Measurements from ENCODE around the gene HCN2.
A peak's percentile ranks its signal among the peaks of the same experiment; 100 is the strongest.

Gene HCN2

DNA sequence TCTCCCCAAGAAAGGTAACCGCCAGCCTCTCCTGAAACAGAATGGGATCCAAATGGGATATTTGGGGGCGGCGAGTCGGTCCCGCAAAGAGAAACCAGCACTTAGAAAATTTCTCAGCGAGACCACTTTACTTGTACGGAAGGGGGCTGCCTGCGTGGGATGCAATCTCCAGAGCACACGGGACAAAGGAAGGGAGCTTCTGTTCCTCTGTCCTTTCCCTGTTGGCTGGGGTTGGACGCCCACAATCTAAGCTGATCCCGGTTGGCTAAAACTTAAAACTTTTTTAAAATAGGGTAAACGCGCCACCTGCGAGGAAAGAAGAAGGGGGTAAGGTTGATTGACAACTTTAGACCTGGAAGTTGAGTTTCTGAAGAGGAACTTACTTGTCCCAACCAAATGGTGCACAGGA lies 18.1 kb upstream of the HCN2 start:
- DNase-seq (ENCODE audit: low read depth in 2 of 2): no peak

DNA sequence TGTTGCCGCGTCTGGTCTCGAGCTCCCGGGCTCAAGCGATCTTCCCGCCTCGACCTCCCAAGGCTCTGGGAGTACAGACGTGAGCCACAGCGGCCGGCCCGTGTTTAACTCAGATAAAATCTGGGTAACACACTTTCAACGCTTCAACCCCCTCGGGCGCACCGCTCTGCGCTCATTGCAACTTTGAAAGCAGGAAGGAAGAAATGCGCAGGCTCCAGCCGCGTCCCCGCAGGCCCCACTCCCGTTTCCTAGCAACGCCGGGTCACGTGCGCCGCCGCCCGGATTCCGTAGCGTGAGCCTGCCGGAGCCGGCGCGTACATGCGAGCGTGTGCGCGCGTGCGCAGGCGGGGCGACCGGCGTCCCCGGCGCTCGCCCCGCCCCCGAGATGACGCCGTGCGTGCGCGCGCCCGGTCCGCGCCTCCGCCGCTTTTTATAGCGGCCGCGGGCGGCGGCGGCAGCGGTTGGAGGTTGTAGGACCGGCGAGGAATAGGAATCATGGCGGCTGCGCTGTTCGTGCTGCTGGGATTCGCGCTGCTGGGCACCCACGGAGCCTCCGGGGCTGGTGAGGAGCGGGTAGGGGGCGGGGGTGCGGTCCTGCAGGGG lies 17.4 kb upstream of the HCN2 start, which contains the start of gene BSG:
Gene BSG (plus strand): TSS at position 457 of the 603 bp plus-strand sequence. CDS start 39 bp downstream, at position 496.
- DNase-seq (ENCODE audit: low read depth in 2 of 2): peak; percentile 94

DNA sequence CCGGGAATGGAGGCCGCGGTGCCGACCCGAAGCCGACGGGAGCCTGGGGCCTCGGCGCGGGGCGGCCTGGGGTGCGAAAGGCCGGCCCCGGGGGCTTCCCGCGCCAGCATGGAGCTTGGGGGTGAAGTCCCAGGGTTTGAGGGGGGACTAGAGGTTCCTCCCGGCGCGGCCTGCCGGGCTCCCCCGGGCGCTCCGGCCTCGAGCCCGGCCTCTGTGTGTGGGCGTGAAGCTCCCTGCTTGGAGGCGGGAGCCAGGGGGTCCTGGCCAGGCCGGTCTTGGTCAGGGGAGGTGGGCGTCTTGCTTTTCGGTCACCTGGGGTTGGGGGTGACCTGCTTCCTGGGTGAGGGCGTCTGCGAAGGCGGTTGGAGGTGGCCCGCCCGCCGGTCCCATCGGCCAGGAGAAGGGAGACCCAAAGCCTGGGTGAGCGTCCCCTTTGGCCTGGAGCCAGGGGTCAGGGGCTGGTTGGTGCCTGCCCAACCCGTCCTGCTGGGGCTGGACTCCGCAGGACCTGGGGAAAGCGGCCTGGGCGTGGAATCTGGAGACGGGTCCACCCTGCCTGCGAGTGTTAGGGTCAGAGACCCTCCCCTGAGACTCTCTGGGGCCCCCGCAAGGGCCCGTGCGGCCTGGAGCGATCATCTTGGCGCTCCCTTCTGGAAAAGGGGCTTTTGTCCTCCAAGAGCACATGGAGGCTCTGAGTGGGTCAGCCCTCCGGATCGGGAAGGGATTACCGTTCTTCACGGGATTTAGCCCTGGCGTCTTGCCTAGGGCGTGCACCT lies 16.8 kb upstream of the HCN2 start:
- DNase-seq (ENCODE audit: low read depth in 2 of 2): no peak

DNA sequence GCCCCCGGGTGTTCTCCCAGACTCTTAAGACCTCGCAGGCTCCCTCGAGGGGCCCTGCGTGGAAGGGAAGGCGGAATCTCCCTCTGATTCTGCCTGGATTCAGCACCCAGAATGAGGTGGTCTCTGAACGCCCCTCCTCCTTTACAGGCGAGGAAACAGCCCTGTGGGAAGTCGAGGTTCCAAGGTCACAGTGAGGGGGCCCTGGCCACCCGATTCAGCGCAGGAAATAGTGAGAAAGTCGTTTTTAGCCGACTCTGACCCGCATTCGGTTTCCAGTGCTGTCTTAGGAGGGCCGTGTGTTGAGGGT lies 16.2 kb upstream of the HCN2 start:
- no peak for DNase-seq (ENCODE audit: low read depth in 2 of 2)

DNA sequence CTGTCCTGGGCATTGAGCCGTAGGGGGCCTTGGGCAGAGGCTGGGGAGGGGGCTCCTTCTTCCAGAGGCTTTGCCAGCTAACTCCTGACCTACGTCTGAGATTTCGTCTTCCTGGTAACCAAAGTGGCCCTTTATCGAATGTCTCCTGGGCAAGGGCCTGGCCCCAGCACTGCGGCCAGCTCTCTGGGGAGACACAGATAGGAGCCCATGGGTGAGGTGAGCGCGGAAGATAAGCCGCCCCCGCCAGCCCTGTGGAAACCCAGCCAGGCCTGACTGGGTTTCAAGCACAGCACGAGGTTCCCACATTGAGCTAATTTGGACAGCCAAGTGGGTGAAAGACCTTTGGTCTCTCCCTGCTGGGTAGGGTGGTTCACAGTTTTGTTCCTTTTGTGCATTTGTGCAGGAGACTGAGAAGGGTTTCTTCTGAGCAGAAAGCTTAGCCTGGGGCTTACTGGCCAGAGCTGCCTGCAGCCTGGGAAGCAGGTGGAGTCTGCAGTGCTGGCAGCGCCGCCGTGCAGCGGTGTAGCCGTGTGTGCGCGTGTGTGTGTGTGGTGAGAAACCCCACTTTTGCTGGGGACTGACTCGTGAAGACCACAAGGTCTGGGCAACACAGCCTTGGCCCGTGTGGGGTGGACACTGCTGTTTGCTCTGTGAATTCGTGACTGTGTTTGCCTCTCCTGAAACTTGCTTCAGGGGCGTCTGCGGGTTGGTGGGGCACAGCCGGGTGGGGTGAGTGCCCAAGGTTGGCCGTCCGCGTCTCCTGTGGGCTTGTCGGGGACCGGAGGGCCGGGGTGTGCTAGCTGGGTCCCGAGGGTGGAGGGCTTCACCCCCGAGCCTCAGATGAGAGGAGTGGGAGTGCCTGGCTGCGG lies 14.8 kb upstream of the HCN2 start:
- DNase-seq (ENCODE audit: low read depth in 2 of 2): no peak

DNA sequence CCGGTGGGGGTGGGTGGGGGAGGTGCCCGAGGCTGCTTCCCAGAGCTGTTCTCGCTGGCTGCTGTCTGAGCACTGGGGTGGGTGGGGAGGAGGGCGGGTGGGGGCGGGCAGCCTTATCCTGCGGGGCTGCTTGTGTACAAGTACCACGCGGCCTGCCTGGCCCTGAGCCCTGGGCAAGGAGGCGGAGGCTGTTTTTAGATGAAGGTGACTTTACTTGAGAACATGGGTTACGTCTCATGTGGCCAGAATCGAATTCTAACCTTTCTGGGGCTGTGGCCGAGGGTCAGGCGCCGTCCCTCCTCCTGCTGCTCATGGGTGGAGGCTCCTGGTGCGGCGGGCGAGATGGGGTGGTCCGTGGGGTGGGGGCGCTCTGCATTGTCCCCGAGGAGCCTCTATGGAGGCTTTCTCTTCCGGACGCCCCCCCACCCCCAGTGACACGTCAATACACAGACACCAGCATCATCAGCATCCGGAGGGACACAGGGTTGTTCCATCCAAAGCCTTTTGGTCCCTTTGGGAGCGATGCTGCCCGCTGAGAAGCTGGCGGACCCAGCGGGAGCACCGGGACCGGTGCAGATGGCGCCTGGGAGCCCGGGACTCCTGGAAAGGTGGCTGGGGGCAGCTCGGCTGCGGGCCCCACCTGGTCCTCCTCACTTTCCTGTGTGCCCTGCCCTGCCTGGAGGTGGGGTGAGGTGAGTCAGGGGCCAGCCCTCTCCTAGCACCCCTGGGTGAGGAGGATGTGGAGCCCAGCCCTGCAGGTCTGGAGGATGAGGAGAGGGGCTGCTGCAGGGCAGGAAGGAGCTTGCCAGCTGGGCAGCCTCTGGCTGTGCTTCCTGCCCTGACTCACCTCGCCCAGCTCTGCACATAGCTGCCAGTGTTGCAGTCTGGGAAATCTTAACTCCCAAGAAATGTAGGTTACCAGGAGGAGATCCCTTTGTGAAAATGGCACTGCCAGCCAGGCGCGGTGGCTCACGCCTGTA lies 13.9 kb upstream of the HCN2 start:
- DNase-seq (ENCODE audit: low read depth in 2 of 2): no peak

DNA sequence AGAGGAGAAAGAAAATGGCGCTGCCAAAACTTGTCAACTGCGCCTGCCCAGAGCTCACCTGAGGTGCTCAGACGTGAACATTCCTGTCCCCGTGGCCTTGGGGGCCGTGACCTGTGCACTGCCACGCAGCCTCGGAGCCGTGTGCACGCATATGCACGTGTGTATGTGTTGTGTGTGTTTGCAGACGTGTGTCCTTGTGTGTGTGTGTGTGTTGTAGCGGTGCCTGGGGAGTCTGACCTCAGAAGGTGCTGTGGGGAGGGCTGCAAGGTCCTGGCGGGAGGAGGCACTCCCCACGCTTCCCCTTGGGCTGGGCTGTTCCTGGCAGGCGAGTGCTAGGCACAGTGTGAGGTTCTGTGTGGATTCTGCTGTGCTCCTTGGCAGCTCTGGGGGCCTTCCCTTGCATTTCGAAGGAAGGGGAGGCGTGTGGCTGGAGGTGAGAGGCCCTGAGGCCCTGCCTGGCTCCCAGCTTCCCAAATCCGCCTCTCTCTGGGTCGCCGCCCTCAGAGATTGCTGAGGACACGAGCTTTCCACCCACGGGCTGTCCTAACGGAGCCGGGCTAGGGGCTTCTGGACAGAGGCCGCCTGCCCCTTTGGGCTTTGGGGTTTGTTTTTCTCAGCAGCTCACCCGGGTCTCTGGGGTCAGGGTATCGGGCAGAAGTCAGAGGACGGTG lies 12.8 kb upstream of the HCN2 start:
- no peak for DNase-seq (ENCODE audit: low read depth in 2 of 2)

DNA sequence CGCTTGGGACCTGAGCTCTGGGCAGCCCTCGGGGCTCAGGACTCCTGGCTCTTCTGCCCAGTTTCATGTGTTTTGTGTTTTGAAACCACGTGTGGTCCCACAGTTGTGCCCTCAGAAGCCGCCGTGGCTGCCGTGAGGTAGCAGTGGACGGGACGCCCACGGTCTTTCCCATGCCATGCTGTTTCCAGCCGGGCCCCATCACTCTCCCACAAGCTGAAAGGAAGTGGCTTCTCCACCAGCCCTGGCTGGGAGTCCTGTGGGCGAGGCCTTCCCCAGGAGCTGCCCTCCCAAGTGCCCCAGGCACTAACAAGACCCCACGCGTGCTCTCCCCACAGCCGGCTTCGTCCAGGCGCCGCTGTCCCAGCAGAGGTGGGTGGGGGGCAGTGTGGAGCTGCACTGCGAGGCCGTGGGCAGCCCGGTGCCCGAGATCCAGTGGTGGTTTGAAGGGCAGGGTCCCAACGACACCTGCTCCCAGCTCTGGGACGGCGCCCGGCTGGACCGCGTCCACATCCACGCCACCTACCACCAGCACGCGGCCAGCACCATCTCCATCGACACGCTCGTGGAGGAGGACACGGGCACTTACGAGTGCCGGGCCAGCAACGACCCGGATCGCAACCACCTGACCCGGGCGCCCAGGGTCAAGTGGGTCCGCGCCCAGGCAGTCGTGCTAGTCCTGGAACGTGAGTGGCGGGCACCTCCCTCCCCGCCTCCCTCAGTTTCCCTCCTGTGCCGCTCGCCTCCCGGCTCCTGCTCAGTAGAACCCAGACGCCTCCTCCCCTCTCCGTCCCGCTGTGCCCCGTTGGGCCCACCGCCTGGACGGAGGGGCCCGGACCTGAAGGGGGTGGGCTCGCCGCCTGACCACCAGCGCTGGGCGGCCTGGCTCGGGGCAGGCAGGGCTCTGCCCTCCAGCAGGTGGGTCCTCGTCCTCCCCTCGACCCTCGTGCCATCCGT lies 12.0 kb upstream of the HCN2 start:
- no peak for DNase-seq (ENCODE audit: low read depth in 2 of 2)

DNA sequence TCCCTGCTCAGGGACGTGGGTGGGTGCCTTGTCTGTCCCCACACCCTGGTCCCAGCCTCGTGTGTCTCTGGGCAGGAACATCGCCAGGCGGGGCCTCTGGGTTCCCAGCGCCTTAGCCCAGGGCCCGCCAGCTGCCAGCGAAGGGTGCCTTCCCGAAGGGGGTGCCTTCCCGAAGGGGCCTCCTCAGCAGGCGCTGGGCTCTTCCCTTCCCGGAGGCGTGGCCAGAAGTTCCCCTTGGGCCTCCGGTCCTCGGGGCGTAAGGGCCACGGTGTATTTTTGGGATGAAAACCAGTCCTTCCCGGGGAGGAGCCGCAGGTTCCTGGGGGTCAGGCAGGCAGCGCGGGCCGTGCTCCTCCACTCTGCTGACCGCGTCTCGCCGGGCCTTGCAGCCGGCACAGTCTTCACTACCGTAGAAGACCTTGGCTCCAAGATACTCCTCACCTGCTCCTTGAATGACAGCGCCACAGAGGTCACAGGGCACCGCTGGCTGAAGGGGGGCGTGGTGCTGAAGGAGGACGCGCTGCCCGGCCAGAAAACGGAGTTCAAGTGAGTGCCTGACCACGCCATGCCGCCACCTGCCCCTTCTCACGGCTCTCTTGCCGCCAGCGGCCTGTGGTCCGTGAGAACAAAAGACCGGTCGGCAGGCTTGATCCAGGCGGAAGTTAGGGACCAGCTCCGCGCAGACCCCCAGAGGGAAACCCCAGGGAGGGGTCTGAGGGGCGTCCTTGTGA lies 10.4 kb upstream of the HCN2 start:
- no peak for DNase-seq (ENCODE audit: low read depth in 2 of 2)

DNA sequence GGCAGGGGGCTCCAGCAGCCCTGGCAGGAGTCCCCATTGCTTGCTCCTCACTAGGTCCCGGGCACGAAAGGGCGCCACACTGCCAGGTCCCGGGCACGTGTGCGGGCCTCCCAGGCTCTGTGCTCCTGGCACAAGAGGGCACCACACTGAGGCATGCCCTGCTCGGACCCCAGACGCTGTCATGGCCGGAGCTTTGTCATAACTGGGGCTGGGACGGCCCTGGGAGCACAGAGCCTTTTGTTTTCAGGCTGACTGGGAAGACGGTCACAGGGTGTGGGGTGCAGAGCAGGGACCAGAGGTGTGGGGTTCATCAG lies 9.9 kb upstream of the HCN2 start:
- no peak for DNase-seq (ENCODE audit: low read depth in 2 of 2)

DNA sequence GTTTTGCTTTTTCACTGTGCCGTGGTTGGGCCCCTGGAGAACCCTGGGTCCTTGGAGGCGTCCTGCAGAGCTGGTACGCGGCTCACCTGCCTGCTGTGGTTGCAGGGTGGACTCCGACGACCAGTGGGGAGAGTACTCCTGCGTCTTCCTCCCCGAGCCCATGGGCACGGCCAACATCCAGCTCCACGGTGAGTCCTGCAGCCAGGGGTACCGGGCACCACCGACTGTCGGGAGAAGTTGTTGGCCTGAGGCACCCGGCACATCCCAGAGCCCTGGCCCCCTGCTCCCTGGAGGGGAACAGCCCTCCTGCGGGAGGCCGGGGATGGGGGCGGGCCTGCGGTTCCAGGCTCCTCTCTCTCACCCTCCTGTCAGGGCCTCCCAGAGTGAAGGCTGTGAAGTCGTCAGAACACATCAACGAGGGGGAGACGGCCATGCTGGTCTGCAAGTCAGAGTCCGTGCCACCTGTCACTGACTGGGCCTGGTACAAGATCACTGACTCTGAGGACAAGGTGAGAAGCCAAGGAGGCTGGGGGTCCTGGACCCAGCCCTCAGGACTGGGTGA lies 9.3 kb upstream of the HCN2 start:
- DNase-seq (ENCODE audit: low read depth in 2 of 2): no peak

DNA sequence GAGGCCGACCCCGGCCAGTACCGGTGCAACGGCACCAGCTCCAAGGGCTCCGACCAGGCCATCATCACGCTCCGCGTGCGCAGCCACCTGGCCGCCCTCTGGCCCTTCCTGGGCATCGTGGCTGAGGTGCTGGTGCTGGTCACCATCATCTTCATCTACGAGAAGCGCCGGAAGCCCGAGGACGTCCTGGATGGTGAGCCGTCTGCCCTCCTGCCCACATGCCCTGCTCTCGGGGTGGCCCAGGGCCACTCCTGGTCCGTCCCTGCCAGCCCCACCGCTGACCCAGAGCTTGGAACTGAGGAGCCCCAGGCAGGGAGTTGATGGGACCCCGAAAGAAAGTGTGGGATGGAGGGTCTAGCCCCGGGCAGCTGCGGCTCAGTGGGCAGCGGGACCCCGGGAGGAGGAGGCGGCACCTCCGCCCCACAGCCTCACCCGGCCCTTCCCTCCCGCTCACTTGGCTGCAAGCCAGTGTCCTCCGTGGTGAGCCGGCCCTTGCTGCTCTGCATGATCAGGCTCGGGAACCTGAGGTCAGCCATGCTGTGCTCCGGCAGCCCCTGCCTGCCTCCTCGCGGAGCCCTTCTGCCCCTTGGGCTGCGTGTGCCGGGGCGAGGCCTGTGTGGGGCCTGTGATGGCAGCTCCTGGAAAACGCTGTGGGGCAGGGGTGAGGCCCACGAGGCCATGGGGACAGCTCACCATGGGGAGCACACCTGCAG lies 8.1 kb upstream of the HCN2 start:
- DNase-seq (ENCODE audit: low read depth in 2 of 2): no peak

DNA sequence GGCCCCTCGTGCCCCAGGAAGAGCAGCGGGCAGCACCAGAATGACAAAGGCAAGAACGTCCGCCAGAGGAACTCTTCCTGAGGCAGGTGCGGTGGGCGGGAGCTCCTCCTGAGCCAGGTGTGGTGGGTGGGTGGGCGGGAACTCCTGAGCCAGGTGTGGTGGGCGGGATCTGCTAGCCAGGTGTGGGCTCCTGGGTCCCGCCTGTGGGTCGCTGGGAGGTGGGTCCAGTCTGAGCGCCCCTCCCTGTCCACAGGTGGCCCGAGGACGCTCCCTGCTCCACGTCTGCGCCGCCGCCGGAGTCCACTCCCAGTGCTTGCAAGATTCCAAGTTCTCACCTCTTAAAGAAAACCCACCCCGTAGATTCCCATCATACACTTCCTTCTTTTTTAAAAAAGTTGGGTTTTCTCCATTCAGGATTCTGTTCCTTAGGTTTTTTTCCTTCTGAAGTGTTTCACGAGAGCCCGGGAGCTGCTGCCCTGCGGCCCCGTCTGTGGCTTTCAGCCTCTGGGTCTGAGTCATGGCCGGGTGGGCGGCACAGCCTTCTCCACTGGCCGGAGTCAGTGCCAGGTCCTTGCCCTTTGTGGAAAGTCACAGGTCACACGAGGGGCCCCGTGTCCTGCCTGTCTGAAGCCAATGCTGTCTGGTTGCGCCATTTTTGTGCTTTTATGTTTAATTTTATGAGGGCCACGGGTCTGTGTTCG lies 7.0 kb upstream of the HCN2 start:
- DNase-seq (ENCODE audit: low read depth in 2 of 2): no peak

DNA sequence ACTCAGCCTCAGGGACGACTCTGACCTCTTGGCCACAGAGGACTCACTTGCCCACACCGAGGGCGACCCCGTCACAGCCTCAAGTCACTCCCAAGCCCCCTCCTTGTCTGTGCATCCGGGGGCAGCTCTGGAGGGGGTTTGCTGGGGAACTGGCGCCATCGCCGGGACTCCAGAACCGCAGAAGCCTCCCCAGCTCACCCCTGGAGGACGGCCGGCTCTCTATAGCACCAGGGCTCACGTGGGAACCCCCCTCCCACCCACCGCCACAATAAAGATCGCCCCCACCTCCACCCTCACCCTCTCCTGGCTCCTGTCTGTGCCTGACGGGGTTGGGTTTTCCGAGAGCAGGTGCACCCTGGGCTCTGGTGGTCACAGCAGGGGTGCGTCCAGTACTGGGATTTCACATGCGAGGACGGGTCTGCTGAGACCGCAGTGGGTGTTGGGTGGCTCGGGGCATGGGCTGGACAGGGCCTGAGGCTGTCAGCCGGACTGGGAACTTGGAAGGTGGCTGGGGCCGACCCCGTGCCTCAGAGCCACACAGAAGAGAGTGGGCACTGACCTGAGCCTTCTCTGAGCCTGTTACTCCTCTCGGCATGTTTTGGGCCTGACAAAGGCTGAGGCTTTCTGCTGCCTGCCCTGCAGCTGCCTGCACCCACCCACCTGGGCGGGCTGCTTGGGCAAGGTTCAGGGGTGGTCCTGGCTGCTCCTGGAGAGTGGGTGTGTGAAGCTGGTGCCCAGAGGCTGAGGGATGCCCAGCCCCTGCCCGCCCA lies 6.3 kb upstream of the HCN2 start:
- DNase-seq (ENCODE audit: low read depth in 2 of 2): no peak

DNA sequence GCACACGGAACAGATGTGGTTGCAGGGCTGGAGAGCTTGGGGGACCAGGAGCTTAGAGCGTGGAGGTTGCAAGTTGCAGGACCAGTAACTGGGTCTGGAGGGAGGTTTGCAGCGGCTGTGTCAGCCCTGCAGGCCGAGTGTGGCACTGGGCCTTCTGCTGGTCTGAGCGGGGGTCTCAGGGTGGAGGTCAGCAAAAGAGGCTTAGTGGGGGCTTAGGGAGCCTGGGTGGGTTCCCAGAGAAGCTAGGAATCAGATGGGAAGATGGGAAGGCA lies 5.8 kb upstream of the HCN2 start:
- DNase-seq (ENCODE audit: low read depth in 2 of 2): no peak

DNA sequence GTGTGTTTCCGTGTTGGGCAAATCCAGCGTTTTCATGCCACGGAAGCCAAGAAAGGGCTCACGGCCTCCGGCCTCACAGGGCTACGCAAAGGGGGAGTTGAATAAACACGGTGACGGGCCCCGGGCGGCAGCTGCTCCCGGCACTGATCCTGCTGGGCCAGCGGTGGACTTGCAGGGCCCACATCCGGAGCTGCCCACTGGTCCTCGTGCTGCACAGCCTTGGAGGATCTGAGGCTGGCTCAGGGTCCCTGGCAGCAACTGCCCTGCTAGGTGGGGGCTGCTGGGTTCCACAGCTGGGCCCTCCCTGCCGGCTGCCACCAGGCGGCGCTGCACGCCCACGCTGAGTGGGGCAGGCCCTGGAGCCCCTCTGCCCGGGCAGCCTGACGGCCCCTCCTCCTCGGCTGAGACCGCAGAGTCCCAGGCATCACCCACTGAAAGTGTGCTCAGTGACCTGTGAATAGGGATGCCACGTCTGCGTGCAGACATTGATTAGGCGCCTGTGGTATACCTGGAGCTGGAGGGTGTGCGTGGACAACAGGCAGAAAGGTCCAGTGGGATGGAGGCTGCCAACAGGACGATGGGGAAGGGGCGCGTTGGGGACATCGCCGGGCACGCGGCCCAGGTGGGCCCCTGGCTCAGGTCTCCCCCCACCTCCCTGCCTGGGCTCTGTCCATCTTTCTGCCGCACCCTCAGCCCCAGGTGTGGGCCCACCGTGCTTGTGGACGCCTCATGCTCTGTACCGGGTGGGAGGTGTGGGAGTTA lies 5.3 kb upstream of the HCN2 start:
- DNase-seq (ENCODE audit: low read depth in 2 of 2): no peak
